Measurements from ENCODE around the gene TPRA1. TPM values are rescaled to one million over a fixed set of nuclear protein-coding genes. Genes with fewer than 3 reads are reported as not detected.
"Not testable (repeated sequence)": the region's sequence is repeated elsewhere in the genome, so short reads cannot be mapped to it uniquely, and the experiment has no call there.

Gene TPRA1
- total RNA-seq, 1 donor: 40.6 TPM

- DNase-seq (ENCODE audit: low read depth): no peak
- no peak overlapping the region for H3K4me3 ChIP-seq (ENCODE audit: low read depth, low read length)
- TF ChIP-seq CTCF (IDR thresholded peaks at IDR 0.05; ENCODE audit: insufficient read depth, low read depth, low read length): no peak
Measured at GRCh38 chr3:127608362-127608718, 17.8 kb upstream of the TPRA1 start.

DNA sequence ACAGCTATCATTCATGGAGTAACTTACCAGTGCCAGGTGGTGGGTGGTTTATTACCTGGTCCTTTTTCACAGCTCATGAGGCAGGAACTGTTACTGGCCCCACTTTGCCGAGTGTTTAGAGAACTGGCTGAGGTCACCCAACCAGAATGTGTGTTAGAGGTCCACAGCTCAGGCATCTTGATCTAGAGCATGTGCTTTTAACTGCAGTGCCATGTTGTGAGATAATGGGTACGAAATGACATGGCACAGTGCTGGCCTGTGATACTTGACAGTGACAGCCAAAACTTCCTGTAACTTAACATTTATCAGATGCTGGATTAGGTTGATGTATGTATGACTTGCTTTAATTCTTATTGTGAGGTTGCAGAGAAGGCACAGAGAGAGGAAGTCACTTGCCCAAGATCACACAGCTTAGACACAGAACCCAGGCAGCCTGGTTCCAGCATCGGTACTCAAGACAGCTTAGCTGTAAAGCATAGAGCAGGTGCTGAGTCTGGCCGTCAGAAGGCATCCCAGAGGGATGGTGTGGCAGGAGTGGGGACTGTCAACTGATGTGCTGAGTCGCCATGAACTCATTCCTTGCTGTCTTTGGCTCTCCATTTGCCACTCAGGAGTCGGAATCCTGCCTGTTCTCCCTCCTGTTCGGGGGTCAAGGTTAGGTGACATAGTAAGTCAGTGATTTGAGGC is 17.3 kb upstream of the TPRA1 start:
- H3K4me3 ChIP-seq (ENCODE audit: low read depth, low read length): no peak overlapping the region
- DNase-seq (ENCODE audit: low read depth): no peak
- TF ChIP-seq CTCF (IDR thresholded peaks at IDR 0.05; ENCODE audit: insufficient read depth, low read depth, low read length): no peak

DNA sequence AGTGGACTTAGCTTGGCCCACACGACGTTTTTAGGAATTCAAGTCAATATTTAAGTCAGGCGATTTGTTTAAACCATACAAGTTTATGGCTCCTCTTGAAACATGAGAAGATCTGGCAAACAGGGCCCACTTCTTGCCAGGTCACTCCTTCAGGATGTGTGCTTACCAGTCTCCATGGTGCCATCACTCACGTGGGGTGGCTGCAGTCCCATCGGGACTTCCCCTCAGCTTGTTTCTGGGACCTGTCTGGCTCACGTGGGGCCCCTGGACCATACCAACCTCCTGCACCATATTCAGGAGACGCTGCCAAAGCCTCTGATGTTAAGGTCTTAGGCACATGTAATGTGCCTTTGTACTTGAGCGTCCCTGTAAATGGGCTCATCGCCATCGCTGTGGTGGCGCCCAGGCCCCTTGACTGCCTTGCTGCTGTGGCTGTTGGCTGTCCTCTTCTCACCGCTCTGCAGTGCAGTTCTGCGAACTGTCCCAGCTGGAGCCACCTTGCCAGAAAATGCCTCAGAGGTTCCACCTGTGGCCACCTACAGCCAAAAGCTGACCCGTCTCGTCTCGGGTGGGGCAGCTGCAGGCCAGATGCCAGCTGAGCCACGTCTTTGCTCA is 16.6 kb upstream of the TPRA1 start:
- no peak for DNase-seq (ENCODE audit: low read depth)
- TF ChIP-seq CTCF (IDR thresholded peaks at IDR 0.05; ENCODE audit: insufficient read depth, low read depth, low read length): no peak
- H3K4me3 ChIP-seq (ENCODE audit: low read depth, low read length): no peak overlapping the region

DNA sequence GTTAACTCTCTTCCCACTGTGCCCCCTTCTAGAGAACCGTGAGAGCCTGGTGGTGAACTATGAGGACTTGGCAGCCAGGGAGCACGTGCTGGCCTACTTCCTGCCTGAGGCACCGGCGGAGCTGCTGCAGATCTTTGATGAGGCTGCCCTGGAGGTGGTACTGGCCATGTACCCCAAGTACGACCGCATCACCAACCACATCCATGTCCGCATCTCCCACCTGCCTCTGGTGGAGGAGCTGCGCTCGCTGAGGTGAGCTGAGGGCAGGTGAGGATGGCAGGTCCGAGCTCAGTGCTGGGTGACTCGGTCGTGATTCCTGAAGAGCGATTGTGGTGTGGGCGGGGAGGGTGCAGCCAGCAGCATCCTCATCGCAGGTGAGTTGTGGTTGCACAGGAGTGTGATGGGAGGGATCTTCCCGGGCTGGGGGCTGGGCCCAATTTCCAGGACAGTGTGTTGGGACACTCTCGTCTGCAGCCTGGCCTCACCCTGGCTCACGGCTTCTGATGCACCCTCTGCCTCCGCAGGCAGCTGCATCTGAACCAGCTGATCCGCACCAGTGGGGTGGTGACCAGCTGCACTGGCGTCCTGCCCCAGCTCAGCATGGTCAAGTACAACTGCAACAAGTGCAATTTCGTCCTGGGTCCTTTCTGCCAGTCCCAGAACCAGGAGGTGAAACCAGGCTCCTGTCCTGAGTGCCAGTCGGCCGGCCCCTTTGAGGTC is 15.7 kb upstream of the TPRA1 start:
- no peak for DNase-seq (ENCODE audit: low read depth)
- H3K4me3 ChIP-seq (ENCODE audit: low read depth, low read length): no peak overlapping the region
- TF ChIP-seq CTCF (IDR thresholded peaks at IDR 0.05; ENCODE audit: insufficient read depth, low read depth, low read length): no peak

DNA sequence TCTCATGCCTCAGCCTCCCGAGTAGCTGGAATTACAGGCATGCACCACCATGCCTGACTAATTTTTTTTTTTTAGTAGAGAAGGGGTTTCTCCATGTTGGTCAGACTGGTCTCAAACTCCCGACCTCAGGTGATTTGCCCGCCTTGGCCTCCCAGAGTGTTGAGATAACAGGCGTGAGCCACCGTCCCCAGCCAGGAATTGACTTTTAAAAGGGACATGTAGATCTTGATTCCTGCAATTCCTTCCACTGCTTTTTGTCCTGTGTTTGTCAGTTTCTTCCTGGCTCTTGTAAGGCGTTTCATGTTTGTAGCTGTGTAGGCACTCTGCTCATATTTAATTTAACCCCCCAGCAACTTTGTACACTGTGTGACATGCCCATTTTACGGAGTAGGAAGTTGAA is 15.0 kb upstream of the TPRA1 start:
- H3K4me3 ChIP-seq (ENCODE audit: low read depth, low read length); DNase-seq (ENCODE audit: low read depth): not testable (repeated sequence)

GRCh38 chr3:127604546-127605165 is 14.1 kb upstream of the TPRA1 start:
- no peak overlapping the region for H3K4me3 ChIP-seq (ENCODE audit: low read depth, low read length)
- no peak for TF ChIP-seq CTCF (IDR thresholded peaks at IDR 0.05; ENCODE audit: insufficient read depth, low read depth, low read length)
- DNase-seq (ENCODE audit: low read depth): no peak

DNA sequence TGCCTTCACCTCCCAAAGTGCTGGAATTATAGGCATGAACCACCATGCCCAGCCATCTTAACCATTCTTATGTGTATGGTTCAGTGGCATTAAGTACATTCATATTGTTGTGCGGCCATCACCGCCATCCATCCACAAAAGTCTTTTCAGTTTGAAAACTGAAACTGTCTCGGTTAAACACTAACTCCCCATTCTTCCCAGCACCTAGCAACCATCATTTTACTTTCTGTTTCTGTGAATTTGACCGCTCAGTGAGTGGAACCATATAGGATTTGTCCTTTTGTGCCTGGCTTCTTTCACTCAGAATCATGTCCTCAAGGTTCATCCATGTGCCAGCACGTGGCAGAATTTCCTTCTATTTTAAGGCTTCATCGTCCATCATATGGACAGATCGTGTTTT is 13.5 kb upstream of the TPRA1 start:
- no peak overlapping the region for H3K4me3 ChIP-seq (ENCODE audit: low read depth, low read length)
- no peak for DNase-seq (ENCODE audit: low read depth)
- no peak for TF ChIP-seq CTCF (IDR thresholded peaks at IDR 0.05; ENCODE audit: insufficient read depth, low read depth, low read length)

Data from fibroblast of villous mesenchyme (primary cell).